ENCODE measurements around the gene KCNN2.

Gene KCNN2

GRCh38 chr5:114362977-114363761, 1.3 kb downstream of the KCNN2 start:
- DNase-seq = no peak

DNA sequence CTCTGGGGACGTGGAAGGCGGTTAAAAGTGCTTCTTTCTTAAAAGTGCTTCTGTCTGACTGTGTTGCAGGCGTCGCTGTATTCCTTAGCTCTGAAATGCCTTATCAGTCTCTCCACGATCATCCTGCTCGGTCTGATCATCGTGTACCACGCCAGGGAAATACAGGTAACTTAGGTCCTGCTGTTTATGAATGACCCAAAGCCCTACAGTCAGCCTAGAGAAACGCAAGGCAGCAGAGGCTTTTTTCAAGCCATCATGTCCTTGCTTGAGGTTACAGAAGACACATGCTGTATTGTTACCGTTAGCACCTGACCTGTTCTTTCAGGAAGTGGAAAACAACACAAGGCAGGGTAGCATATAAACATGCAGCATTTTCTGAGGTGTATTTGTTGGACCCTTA, 2.0 kb downstream of the KCNN2 start:
- DNase-seq = no peak

GRCh38 chr5:114367029-114367428, 5.2 kb downstream of the KCNN2 start:
- DNase-seq = no peak

DNA sequence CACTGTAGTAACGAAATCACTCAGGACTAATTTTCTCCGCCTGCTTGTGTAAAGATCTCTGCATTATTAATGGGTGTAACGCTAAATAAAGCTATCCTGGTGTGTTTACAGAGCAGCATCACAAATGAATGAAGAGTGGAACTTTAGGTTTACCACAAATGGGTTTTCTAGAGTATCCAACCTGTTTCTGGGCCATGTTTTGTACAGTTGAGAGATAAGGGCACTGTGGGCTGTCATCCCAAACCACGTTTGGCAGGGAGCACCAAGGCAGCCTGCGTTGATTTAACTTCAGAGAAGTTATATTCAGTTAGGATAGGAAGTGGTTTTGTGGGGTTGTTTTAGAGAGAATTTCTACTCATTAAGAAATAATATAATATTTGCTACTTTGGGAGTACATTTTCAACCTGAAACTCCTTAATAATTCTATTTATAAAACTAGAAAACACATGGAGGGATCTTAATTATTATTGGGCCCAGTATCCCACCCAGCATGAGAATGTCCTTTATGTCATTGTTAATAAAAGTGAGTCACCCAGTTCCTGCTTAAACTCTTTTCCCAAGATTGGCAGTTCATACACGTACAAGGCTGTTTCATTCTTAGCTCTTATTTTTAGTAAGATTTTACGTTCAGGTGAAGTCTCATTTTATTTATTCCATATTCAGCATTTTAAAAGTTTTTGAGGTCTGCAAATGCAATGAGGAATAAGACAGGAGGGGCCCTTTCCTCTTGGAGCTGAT, 8.0 kb downstream of the KCNN2 start:
- DNase-seq = no peak

- no peak for DNase-seq
Observed at GRCh38 chr5:114377050-114377844, 15.4 kb downstream of the KCNN2 start.

- DNase-seq = no peak
Observed at GRCh38 chr5:114377946-114378345, 16.1 kb downstream of the KCNN2 start.

GRCh38 chr5:114380721-114381120, 18.9 kb downstream of the KCNN2 start:
- no peak for DNase-seq

- DNase-seq = no peak
Observed at GRCh38 chr5:114387433-114387832, 25.6 kb downstream of the KCNN2 start.

GRCh38 chr5:114390431-114390830, 28.6 kb downstream of the KCNN2 start:
- DNase-seq = no peak

- DNase-seq = no peak
Observed at GRCh38 chr5:114391321-114391720, 29.5 kb downstream of the KCNN2 start.

DNA sequence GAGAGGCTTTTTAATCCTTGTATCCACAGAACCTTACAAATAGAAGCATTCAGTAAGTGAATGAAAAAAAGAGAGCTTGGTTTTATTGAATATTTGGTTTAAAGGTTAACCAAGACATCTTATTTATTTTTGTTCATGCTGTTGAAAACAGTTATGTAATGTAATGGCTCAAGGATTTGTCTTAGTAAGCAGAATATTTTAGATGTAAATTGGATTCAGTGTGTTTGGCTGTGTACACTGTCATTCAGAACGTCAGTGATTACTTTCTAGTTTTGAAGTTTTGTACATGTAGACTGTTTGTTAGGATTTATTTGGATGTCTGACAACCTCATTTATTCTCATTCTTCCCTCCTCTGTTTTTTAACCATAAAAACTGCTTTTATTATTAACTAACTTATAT, 31.3 kb downstream of the KCNN2 start:
- no peak for DNase-seq

- DNase-seq = no peak
Observed at GRCh38 chr5:114402206-114402605, 40.3 kb downstream of the KCNN2 start.

DNA sequence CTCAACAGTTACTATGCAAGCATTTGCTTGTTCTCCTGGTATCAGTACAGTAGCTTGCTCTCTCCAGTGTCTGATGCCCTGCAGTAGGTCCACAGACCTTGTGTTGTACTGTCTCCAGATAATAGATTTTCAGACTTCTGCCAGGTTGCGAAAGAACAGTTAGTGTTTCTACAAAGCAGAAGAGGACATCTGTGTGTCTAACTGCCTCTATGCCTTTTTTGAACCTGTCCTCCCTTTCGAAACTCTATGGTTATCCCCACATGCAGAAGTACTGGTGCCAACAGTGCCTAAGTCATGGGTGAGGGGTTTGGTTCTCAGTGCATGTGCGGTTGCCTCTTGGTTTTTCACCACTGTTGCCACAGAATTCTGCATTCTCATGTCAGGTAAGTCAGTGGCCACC, 45.9 kb downstream of the KCNN2 start:
- DNase-seq = no peak

GRCh38 chr5:114408847-114409246, 47.0 kb downstream of the KCNN2 start:
- no peak for DNase-seq

DNA sequence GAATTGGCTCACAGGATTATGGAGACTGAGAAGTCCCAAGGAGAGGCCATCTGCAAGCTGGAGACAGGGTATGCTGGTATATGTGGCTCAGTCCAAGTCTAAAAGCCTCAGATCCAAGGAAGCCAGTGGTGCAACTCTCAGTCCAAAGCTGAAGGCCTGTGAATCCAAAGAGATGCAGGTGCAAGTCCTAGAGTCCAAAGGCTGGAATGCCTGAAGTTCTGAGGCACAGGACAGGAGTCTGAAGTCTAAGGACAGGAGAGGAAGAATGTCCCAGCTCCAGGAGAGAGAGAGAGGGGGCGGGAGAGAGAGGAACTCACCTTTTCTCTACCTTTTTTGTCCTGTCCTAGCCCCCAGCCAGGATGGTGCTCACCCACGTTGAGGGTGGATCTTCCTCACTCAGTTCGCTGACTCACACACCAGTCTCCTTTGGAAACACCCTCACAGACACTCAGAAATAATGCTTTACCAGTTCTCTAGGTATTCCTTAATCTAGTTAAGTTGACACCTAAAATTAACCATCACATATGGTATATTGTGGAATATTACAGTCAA, 49.6 kb downstream of the KCNN2 start:
- no peak for DNase-seq

DNA sequence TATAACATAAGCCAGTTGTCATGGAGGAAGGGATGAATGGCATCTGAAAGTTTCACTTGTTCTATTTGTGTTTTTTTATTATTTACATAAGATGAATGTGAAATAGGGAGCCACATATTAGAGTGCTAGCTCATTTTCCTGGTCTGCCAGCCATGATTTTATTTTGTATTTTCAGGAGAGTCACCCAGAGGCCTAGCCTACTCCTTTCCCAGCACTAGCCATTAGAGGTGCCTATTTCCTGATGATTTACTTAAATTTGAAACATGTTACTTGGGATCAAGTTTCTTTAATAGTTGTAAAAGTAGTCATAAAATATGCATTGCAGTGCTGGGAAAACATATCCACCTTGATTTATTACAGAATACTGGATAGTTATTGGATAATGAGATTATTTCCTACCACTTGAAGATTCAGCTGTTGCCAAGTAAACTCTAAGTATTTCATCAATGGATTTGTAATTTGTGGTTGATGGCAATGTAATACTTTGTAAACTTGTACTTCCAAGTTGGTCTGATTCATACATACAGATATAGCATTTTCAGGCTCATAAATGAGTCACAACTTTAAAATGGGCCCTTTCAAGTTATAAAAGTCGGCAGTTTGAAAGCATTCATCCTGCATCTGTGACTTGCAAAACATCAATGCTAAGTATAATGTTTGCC, 50.8 kb downstream of the KCNN2 start:
- no peak for DNase-seq

DNA sequence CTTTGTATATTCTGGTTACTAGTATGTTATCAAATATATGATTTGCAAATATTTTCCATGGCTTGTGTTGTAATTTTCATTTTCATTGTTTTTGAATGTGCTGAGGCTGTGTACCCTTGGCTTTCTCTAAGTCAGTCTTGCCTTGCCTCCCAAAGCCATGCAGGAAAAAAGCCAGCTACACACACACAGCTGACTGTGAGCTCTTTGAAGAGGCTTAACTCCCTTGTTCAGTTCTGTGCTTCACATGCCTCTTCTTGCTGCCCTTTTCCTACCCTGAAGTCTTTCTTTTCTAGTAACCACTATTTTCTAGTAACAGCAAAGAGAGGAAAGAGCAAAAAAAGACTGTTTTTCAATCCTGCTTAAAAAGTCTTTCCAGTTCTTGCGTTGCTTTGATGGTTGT, 53.9 kb downstream of the KCNN2 start:
- DNase-seq = no peak

DNA sequence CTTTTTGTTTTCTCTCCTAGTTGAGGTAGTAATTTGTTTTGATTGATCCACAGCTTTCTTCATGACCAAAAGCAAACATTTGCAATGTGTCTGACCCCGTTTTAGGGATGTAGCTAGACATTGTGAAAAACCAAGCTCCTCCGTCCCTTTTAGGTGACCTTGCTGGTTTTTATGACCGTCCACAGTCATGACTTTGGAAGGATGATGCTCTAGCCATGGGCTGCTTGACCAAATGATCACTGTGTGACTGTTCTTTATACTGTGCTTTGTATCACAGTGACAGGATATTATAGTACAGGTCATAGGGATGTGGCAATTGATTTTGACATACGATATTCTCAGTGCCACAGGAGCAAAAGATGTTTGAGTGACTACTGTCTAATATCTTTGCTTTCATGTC, 54.4 kb downstream of the KCNN2 start:
- DNase-seq = no peak

- DNase-seq = no peak
Observed at GRCh38 chr5:114417519-114417918, 55.6 kb downstream of the KCNN2 start.

DNA sequence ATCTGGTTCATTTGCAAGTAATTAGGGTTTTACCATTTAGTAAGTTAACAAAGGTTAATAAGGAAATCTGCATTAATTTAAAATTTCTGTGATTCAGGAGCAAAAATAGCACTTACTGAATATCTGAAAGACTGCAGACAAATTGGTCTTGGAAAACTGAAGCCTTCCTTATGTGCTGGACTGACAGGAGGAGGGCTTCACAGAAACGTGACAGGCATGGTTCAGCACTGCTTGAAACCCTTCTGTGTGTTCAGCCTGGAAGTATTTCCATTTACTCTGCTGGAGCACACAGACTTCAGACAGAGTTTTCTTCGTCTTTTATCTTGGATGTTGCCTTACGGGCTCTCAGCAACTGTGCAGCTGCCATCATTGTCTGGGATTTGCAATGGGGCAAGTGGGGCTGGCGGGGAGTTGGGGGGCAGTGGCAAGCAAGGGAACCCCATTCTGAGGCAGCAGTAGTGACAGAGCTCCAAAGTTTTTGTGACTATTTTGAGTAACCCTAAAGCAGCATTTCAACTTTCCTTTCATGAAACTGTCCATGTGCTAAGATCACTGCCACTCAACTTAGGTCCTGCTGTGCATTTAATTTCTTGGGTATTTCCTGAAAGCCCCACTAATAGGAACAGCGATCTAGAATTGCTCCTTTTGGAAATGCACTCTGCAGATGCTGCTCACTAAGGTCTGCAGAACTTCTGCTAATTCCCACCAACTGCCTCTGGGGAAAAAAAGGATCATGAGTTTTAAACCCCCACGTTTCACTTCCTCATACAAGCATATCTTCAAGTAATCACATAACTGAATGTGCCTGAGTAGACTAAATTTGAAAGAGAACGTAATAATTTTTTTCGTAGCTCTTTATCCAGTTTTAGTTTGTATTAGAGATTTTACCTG, 56.6 kb downstream of the KCNN2 start:
- DNase-seq = no peak

- DNase-seq = no peak
Observed at GRCh38 chr5:114419067-114419388, 57.2 kb downstream of the KCNN2 start.

GRCh38 chr5:114419959-114420358, 58.1 kb downstream of the KCNN2 start:
- DNase-seq = no peak
